Measurements from ENCODE around the gene HPDL. TPM values are rescaled to one million over a fixed set of nuclear protein-coding genes. Genes with fewer than 3 reads are reported as not detected.

HPDL gene
- total RNA-seq, 2 experiments from 2014 or later, result not detected

DNA sequence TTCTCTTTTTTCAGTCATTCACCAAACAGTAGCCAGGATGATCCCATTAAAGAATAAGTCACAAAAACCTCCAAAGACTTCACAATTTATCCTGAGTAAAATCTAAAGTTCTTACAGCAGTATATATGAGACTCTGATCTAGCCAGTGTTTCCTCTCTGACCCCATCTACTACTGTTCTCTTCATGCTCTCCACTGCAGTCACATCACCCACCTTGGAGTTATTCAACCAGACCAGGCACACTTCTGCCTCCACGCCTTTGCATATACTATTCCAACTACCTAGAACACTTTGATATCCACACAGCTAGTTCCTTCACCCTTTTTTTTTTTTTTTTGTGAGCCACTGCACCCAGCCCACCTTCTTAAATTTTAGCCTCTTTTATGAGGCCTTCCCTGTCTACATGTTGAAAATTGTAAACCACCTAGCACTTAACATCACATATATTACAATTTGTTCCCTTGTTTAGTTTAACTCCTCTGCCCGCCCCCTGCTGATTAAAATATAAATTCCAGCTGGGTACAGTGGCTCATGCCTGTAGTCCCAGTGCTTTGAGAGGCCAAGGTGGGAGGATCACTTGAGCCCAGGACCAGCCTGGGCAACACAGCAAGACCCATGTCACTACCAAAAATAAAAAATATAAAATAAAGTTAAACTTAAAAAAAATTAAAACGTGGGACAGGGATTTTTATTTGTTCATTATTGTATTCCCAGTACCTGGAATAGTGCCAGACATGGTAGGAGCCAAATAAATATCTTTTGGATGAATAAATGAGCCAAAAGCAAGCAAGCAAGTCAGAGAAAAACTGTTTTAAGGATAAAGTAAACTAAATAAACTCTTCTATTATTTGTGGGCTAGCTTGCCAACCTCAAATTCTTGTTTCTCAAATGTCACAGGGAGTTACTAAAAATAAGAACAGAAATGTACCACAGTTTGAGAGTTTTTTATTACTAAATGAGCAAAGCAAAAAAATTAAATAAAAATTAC, 48.7 kb downstream of the HPDL start:
- Mint-ChIP-seq H3K27ac (no peak overlapping the region), H3K27me3 (no peaks in the 10 kb centered on the region), H3K4me1 (ENCODE audit: low read depth) (no peaks in the 10 kb centered on the region), H3K9me3 (no peaks in the 10 kb centered on the region), H3K4me3 (no peak overlapping the region), H3K36me3 (ENCODE audit: low read depth) (no peaks in the 10 kb centered on the region)
- no peaks in the 10 kb centered on the region for H3K9me3 ChIP-seq (ENCODE audit: control insufficient read depth in 1 of 2, insufficient read depth in 1 of 2, low read length in 2 of 2)
- CTCF ChIA-PET, result interaction anchor here (0.7 kb wide), 1 partner anchor 364 kb away, joined by 3 read pairs; no protein-coding TSS in a partner anchor
- intact Hi-C loops (cut with DNase I, micrococcal nuclease), result no loop called here
- ATAC-seq (ENCODE audit: poor library complexity) (no peak), DNase-seq (no peak)
- H3K27ac ChIP-seq (ENCODE audit: low read depth in 1 of 2, low read length in 2 of 2), result no peak overlapping the region
- H3K36me3 ChIP-seq (ENCODE audit: insufficient read depth, low read length), result no peaks in the 10 kb centered on the region
- no peak for TF ChIP-seq CTCF (IDR thresholded peaks at IDR 0.05)
- no peak overlapping the region for H3K4me3 ChIP-seq (ENCODE audit: low read length)
- no peaks in the 10 kb centered on the region for H3K4me1 ChIP-seq (ENCODE audit: insufficient read depth, low read length)
- no peaks in the 10 kb centered on the region for H3K27me3 ChIP-seq (ENCODE audit: control insufficient read depth in 1 of 2, insufficient read depth in 2 of 2, low read length in 2 of 2)
- POLR2A ChIA-PET, result no interaction called here

DNA sequence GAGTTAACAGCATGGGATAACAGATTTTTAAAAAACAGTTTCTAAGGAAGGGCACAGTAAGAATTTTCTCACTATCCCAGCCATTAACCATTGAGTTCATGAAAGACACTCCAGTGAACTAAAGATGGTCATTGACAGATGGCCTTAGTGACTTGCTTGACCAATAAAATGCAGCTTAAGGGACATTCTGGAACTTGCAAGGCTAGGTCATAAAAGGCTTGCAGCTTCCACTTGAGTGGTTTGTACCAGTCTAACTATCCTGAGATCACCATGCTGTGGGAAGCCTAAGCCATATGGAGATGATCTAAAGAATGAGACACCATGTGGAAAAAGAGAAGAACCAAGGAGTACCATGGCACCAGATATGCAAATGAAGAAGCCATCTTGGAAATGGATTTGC, 51.5 kb downstream of the HPDL start:
- H3K4me3 Mint-ChIP-seq, result no peak overlapping the region
- H3K36me3 ChIP-seq (ENCODE audit: insufficient read depth, low read length), result no peaks in the 10 kb centered on the region
- no peaks in the 10 kb centered on the region for H3K9me3 Mint-ChIP-seq
- no peaks in the 10 kb centered on the region for H3K9me3 ChIP-seq (ENCODE audit: control insufficient read depth in 1 of 2, insufficient read depth in 1 of 2, low read length in 2 of 2)
- no peaks in the 10 kb centered on the region for H3K27me3 Mint-ChIP-seq
- no peak for TF ChIP-seq CTCF (IDR thresholded peaks at IDR 0.05)
- intact Hi-C loops (cut with DNase I, micrococcal nuclease), result no loop called here
- H3K4me1 ChIP-seq (ENCODE audit: insufficient read depth, low read length), result no peaks in the 10 kb centered on the region
- no peak for DNase-seq
- no peaks in the 10 kb centered on the region for H3K27me3 ChIP-seq (ENCODE audit: control insufficient read depth in 1 of 2, insufficient read depth in 2 of 2, low read length in 2 of 2)
- CTCF ChIA-PET, result interaction anchor here (1.8 kb wide), 1 partner anchor 115 kb away, joined by 3 read pairs; no protein-coding TSS in a partner anchor
- POLR2A ChIA-PET, result interaction anchor here (0.6 kb wide), 1 partner anchor 140 kb away, joined by 3 read pairs; no protein-coding TSS in a partner anchor
- no peak overlapping the region for H3K4me3 ChIP-seq (ENCODE audit: low read length)
- no peaks in the 10 kb centered on the region for H3K4me1 Mint-ChIP-seq (ENCODE audit: low read depth)
- H3K36me3 Mint-ChIP-seq (ENCODE audit: low read depth), result no peaks in the 10 kb centered on the region
- no peak overlapping the region for H3K27ac Mint-ChIP-seq
- H3K27ac ChIP-seq (ENCODE audit: low read depth in 1 of 2, low read length in 2 of 2), result no peak overlapping the region
- ATAC-seq (ENCODE audit: poor library complexity), result no peak

Other genes with a start within 250 kb of the HPDL start
- gene ZSWIM5, start 120.3 kb upstream of the HPDL start, total RNA-seq, result 1 to 10 TPM in 1 of 2 experiments, under 1 TPM in 1; 0.91 to 1.1 TPM
- gene TOE1, start 13.3 kb downstream of the HPDL start, total RNA-seq, result 10 to 100 TPM; 44.5 to 46.2 TPM
- 10 to 100 TPM; 57.9 to 67.4 TPM for gene MUTYH, start 13.5 kb downstream of the HPDL start, total RNA-seq
- gene TESK2, start 164.3 kb downstream of the HPDL start, total RNA-seq, result 1 to 10 TPM; 2.8 to 3.4 TPM
- under 1 TPM; 0.42 to 0.58 TPM for gene CCDC163, start 173.2 kb downstream of the HPDL start, total RNA-seq
- under 1 TPM; 0.27 to 0.81 TPM for gene MMACHC, start 173.4 kb downstream of the HPDL start, total RNA-seq
- 10 to 100 TPM; 18.1 to 24.1 TPM for gene PRDX1, start 195.0 kb downstream of the HPDL start, total RNA-seq
- 10 to 100 TPM; 25.3 to 31.0 TPM for gene AKR1A1, start 223.9 kb downstream of the HPDL start, total RNA-seq